ENCODE data around the gene TNP2. TPM values are rescaled to one million over a fixed set of nuclear protein-coding genes. Genes with fewer than 3 reads are reported as not detected.

TNP2 gene
- total and polyA plus RNA-seq, 9 of the 15 experiments (the other 6 are each of a cell fraction or from before 2014, with no cell fraction given): not detected

GRCh38 chr16:11277607-11278337 lies 8.6 kb upstream of the TNP2 start (continued):
- TF ChIP-seq, protein P1, sequence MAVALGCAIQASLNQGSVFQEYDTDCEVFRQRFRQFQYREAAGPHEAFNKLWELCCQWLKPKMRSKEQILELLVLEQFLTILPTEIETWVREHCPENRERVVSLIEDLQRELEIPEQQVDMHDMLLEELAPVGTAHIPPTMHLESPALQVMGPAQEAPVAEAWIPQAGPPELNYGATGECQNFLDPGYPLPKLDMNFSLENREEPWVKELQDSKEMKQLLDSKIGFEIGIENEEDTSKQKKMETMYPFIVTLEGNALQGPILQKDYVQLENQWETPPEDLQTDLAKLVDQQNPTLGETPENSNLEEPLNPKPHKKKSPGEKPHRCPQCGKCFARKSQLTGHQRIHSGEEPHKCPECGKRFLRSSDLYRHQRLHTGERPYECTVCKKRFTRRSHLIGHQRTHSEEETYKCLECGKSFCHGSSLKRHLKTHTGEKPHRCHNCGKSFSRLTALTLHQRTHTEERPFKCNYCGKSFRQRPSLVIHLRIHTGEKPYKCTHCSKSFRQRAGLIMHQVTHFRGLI (CRISPR knock-in tag; IDR thresholded peaks at IDR 0.05): no peak
- TF ChIP-seq CBX1 (IDR thresholded peaks at IDR 0.05; ENCODE audit: low read depth) (no peak), ZNF12 (CRISPR knock-in tag; IDR thresholded peaks at IDR 0.05) (no peak)
- TF ChIP-seq, protein P2, sequence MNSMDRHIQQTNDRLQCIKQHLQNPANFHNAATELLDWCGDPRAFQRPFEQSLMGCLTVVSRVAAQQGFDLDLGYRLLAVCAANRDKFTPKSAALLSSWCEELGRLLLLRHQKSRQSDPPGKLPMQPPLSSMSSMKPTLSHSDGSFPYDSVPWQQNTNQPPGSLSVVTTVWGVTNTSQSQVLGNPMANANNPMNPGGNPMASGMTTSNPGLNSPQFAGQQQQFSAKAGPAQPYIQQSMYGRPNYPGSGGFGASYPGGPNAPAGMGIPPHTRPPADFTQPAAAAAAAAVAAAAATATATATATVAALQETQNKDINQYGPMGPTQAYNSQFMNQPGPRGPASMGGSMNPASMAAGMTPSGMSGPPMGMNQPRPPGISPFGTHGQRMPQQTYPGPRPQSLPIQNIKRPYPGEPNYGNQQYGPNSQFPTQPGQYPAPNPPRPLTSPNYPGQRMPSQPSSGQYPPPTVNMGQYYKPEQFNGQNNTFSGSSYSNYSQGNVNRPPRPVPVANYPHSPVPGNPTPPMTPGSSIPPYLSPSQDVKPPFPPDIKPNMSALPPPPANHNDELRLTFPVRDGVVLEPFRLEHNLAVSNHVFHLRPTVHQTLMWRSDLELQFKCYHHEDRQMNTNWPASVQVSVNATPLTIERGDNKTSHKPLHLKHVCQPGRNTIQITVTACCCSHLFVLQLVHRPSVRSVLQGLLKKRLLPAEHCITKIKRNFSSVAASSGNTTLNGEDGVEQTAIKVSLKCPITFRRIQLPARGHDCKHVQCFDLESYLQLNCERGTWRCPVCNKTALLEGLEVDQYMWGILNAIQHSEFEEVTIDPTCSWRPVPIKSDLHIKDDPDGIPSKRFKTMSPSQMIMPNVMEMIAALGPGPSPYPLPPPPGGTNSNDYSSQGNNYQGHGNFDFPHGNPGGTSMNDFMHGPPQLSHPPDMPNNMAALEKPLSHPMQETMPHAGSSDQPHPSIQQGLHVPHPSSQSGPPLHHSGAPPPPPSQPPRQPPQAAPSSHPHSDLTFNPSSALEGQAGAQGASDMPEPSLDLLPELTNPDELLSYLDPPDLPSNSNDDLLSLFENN (IDR thresholded peaks at IDR 0.05; ENCODE audit: low read depth in 2 of 2, low read length in 2 of 2): no peak

Data from K562 (cell line).